Measurements from ENCODE around the gene BICDL2.
A peak's percentile ranks its signal among the peaks of the same experiment; 100 is the strongest.

Gene BICDL2

GRCh38 chr16:3012828-3013420 is 23.8 kb downstream of the BICDL2 start, which contains the start of gene CLDN9:
Gene CLDN9 (plus strand): TSS chr16:3012923. CDS start chr16:3013363, 440 bp downstream.
- no peak for DNase-seq (ENCODE audit: extremely low read depth in 1 of 2, low read depth in 1 of 2)

GRCh38 chr16:3012246-3012645 is 24.5 kb downstream of the BICDL2 start:
- DNase-seq (ENCODE audit: extremely low read depth in 1 of 2, low read depth in 1 of 2): no peak

GRCh38 chr16:3010510-3010909 is 26.2 kb downstream of the BICDL2 start:
- no peak for DNase-seq (ENCODE audit: extremely low read depth in 1 of 2, low read depth in 1 of 2)

GRCh38 chr16:3009568-3010390 is 27.0 kb downstream of the BICDL2 start:
- DNase-seq (ENCODE audit: extremely low read depth in 1 of 2, low read depth in 1 of 2): no peak

GRCh38 chr16:3008690-3009037 is 28.1 kb downstream of the BICDL2 start:
- no peak for DNase-seq (ENCODE audit: extremely low read depth in 1 of 2, low read depth in 1 of 2)

GRCh38 chr16:3007957-3008689 is 28.6 kb downstream of the BICDL2 start:
- no peak for DNase-seq (ENCODE audit: extremely low read depth in 1 of 2, low read depth in 1 of 2)

GRCh38 chr16:3007059-3007956 is 29.4 kb downstream of the BICDL2 start:
- DNase-seq (ENCODE audit: extremely low read depth in 1 of 2, low read depth in 1 of 2): no peak

- DNase-seq (ENCODE audit: extremely low read depth in 1 of 2, low read depth in 1 of 2): no peak
These were observed 31.9 kb downstream of the BICDL2 start for GRCh38 chr16:3004781-3005284.

GRCh38 chr16:3004319-3004718 is 32.4 kb downstream of the BICDL2 start:
- DNase-seq (ENCODE audit: extremely low read depth in 1 of 2, low read depth in 1 of 2): no peak

GRCh38 chr16:3003582-3004270 is 33.0 kb downstream of the BICDL2 start:
- peak; percentile 93 to 98 for DNase-seq (ENCODE audit: extremely low read depth in 1 of 2, low read depth in 1 of 2)

- DNase-seq (ENCODE audit: extremely low read depth in 1 of 2, low read depth in 1 of 2): no peak
These were observed 35.4 kb downstream of the BICDL2 start for GRCh38 chr16:3001316-3001715.

- no peak for DNase-seq (ENCODE audit: extremely low read depth in 1 of 2, low read depth in 1 of 2)
These were observed 36.2 kb downstream of the BICDL2 start for GRCh38 chr16:3000540-3000939.

- no peak for DNase-seq (ENCODE audit: extremely low read depth in 1 of 2, low read depth in 1 of 2)
These were observed 36.8 kb downstream of the BICDL2 start for GRCh38 chr16:2999929-3000328.

GRCh38 chr16:2996298-2996697 is 40.4 kb downstream of the BICDL2 start:
- DNase-seq (ENCODE audit: extremely low read depth in 1 of 2, low read depth in 1 of 2): no peak

GRCh38 chr16:2992383-2993081 is 44.2 kb downstream of the BICDL2 start:
- no peak for DNase-seq (ENCODE audit: extremely low read depth in 1 of 2, low read depth in 1 of 2)

- no peak for DNase-seq (ENCODE audit: extremely low read depth in 1 of 2, low read depth in 1 of 2)
These were observed 45.0 kb downstream of the BICDL2 start for GRCh38 chr16:2991566-2992261.

GRCh38 chr16:2990891-2991290 is 45.9 kb downstream of the BICDL2 start:
- DNase-seq (ENCODE audit: extremely low read depth in 1 of 2, low read depth in 1 of 2): no peak

GRCh38 chr16:2988590-2989099 is 48.1 kb downstream of the BICDL2 start:
- DNase-seq (ENCODE audit: extremely low read depth in 1 of 2, low read depth in 1 of 2): no peak

- DNase-seq (ENCODE audit: extremely low read depth in 1 of 2, low read depth in 1 of 2): no peak
These were observed 48.9 kb downstream of the BICDL2 start for GRCh38 chr16:2987833-2988232.
